Measurements from ENCODE around the gene AHNAK.

The AHNAK gene

GRCh38 chr11:62496676-62497075 is 49.9 kb downstream of the AHNAK start:
- no peak for DNase-seq (ENCODE audit: low read depth, low spot score)

GRCh38 chr11:62494246-62494645 is 52.4 kb downstream of the AHNAK start:
- no peak for DNase-seq (ENCODE audit: low read depth, low spot score)

- no peak for DNase-seq (ENCODE audit: low read depth, low spot score)
Observed at GRCh38 chr11:62493801-62494200, 52.8 kb downstream of the AHNAK start.

GRCh38 chr11:62492586-62492985 is 54.0 kb downstream of the AHNAK start:
- DNase-seq (ENCODE audit: low read depth, low spot score): no peak

- DNase-seq (ENCODE audit: low read depth, low spot score): no peak
Observed at GRCh38 chr11:62491571-62492329, 54.9 kb downstream of the AHNAK start.

GRCh38 chr11:62489204-62489603 is 57.4 kb downstream of the AHNAK start:
- no peak for DNase-seq (ENCODE audit: low read depth, low spot score)

GRCh38 chr11:62487738-62488551 is 58.7 kb downstream of the AHNAK start:
- no peak for DNase-seq (ENCODE audit: low read depth, low spot score)

GRCh38 chr11:62487136-62487535 is 59.5 kb downstream of the AHNAK start:
- no peak for DNase-seq (ENCODE audit: low read depth, low spot score)

- DNase-seq (ENCODE audit: low read depth, low spot score): no peak
Observed at GRCh38 chr11:62484352-62484751, 62.3 kb downstream of the AHNAK start.

- DNase-seq (ENCODE audit: low read depth, low spot score): no peak
Observed at GRCh38 chr11:62482753-62483152, 63.9 kb downstream of the AHNAK start.

- no peak for DNase-seq (ENCODE audit: low read depth, low spot score)
Observed at GRCh38 chr11:62479631-62480201, 66.9 kb downstream of the AHNAK start.

- peak; percentile 52 for DNase-seq (ENCODE audit: low read depth, low spot score)
Observed at GRCh38 chr11:62477927-62478326, 68.7 kb downstream of the AHNAK start.

GRCh38 chr11:62472063-62472884 is 74.3 kb downstream of the AHNAK start:
- DNase-seq (ENCODE audit: low read depth, low spot score): peak; percentile 89

- no peak for DNase-seq (ENCODE audit: low read depth, low spot score)
Observed at GRCh38 chr11:62471603-62472002, 75.0 kb downstream of the AHNAK start.

GRCh38 chr11:62468577-62468976 is 78.0 kb downstream of the AHNAK start:
- no peak for DNase-seq (ENCODE audit: low read depth, low spot score)

- no peak for DNase-seq (ENCODE audit: low read depth, low spot score)
Observed at GRCh38 chr11:62466444-62466843, 80.2 kb downstream of the AHNAK start.

GRCh38 chr11:62464655-62465054 is 82.0 kb downstream of the AHNAK start:
- no peak for DNase-seq (ENCODE audit: low read depth, low spot score)

- no peak for DNase-seq (ENCODE audit: low read depth, low spot score)
Observed at GRCh38 chr11:62463121-62463542, 83.5 kb downstream of the AHNAK start.

GRCh38 chr11:62462508-62462892 is 84.1 kb downstream of the AHNAK start:
- no peak for DNase-seq (ENCODE audit: low read depth, low spot score)

- no peak for DNase-seq (ENCODE audit: low read depth, low spot score)
Observed at GRCh38 chr11:62461740-62462507, 84.7 kb downstream of the AHNAK start.

- no peak for DNase-seq (ENCODE audit: low read depth, low spot score)
Observed at GRCh38 chr11:62459080-62459479, 87.5 kb downstream of the AHNAK start.
